ENCODE results near the gene SRRM5. TPM values are rescaled to one million over a fixed set of nuclear protein-coding genes. Genes with fewer than 3 reads are reported as not detected.
"Not testable (repeated sequence)": the region's sequence is repeated elsewhere in the genome, so short reads cannot be mapped to it uniquely, and the experiment has no call there.

Gene SRRM5
- total RNA-seq, 4 donors from 2014 or later, result 1.4 TPM; not detected in 3

DNA sequence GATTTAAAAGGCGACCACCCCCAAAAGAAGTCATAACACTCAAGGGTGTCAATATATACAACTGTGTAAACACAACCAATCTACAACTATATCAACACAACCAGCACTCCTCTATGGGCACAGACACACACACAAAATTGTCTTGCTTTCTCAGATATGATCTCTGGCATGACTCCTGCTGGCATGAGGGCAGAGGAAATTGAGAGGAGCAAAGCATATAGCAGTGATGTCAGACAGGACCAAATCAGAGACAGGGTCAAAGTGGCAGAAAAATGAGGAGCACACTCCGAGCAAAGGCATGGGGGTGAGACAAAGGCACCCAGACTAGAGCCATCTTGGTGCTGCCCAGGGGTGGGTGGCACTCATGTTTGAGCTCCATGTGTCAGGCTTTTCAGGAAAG lies 25.5 kb upstream of the SRRM5 start:
- Histone ChIP-seq H3K4me3 (no peak overlapping the region), H3K4me1 (peaks cover 12% of the 10 kb centered on the region), H3K9me3 (no peaks in the 10 kb centered on the region), H3K36me3 (peaks cover 11% of the 10 kb centered on the region), H3K27me3 (no peaks in the 10 kb centered on the region), H3K27ac (no peak overlapping the region)
- DNase-seq (ENCODE audit: low spot score in 2 of 2), result no peak
- 76% methylated on average over 2 of the region's 2 CpGs for WGBS
- TF ChIP-seq POLR2A (IDR thresholded peaks at IDR 0.05), result no peak
- TF ChIP-seq EP300 (IDR thresholded peaks at IDR 0.05), result no peak
- no peak for TF ChIP-seq CTCF (IDR thresholded peaks at IDR 0.05)
- no peak for TF ChIP-seq POLR2AphosphoS5 (IDR thresholded peaks at IDR 0.05)

DNA sequence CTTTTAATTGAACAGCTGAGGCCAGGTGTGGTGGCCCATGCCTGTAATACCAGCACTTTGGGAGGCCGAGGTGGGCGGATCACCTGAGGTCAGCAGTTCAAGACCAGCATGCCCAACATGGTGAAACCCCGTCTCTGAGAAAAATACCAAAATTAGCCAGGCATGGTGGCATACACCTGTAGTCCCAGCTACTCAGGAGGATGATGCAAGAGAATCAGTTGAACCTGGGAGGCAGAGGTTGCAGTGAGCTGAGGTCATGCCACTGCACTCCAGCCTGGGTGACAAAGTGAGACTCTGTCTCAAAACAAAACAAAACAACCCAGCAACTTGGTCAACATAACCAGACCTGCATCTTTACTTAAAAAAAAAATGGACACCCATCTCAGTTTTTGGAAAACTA lies 24.9 kb upstream of the SRRM5 start:
- H3K27ac ChIP-seq; H3K9me3 ChIP-seq; H3K4me3 ChIP-seq; DNase-seq (ENCODE audit: low spot score in 2 of 2); H3K27me3 ChIP-seq; H3K4me1 ChIP-seq: not testable (repeated sequence)
- WGBS, result 95% methylated on average over 3 of the region's 3 CpGs
- H3K36me3 ChIP-seq, result peaks cover 18% of the 10 kb centered on the region

DNA sequence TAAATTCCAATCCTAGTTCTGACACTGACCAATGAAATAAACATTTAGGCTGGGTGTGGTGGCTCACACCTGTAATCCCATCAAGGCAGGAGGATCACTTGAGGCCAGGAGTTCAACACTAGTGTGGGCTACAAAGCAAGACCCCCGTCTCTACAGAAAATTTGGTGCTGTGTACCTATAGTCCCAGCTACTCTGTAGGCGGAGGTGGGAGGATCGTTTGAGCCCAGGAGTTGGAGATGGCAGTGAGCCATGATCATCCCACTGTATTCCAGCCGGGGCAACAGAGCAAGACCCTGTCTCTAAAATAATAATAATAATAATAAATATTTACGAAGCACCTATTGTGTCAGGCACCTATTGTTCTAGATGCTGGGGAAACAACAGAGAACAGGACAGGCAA lies 22.6 kb upstream of the SRRM5 start:
- H3K36me3 ChIP-seq, result peaks cover 33% of the 10 kb centered on the region
- no peaks in the 10 kb centered on the region for H3K27me3 ChIP-seq
- TF ChIP-seq POLR2A (IDR thresholded peaks at IDR 0.05), result no peak
- TF ChIP-seq CTCF (IDR thresholded peaks at IDR 0.05), result no peak
- TF ChIP-seq EP300 (IDR thresholded peaks at IDR 0.05), result no peak
- no peak overlapping the region for H3K27ac ChIP-seq
- peaks cover 17% of the 10 kb centered on the region for H3K4me1 ChIP-seq
- DNase-seq (ENCODE audit: low spot score in 2 of 2), result no peak
- 76% methylated on average over 5 of the region's 5 CpGs for WGBS
- H3K4me3 ChIP-seq, result no peak overlapping the region
- H3K9me3 ChIP-seq, result no peaks in the 10 kb centered on the region

GRCh38 chr19:43589678-43590077 lies 22.2 kb upstream of the SRRM5 start:
- TF ChIP-seq POLR2A (IDR thresholded peaks at IDR 0.05) (no peak), EP300 (IDR thresholded peaks at IDR 0.05) (no peak), POLR2AphosphoS5 (IDR thresholded peaks at IDR 0.05) (no peak), CTCF (IDR thresholded peaks at IDR 0.05) (no peak)
- H3K36me3 ChIP-seq, result peaks cover 33% of the 10 kb centered on the region
- peaks cover 21% of the 10 kb centered on the region for H3K4me1 ChIP-seq
- no peak overlapping the region for H3K27ac ChIP-seq
- H3K4me3 ChIP-seq, result no peak overlapping the region
- H3K9me3 ChIP-seq, result no peaks in the 10 kb centered on the region
- no peak for DNase-seq (ENCODE audit: low spot score in 2 of 2)
- WGBS, result 85% methylated on average over 6 of the region's 6 CpGs
- H3K27me3 ChIP-seq, result no peaks in the 10 kb centered on the region

- Histone ChIP-seq H3K4me1 (peaks cover 30% of the 10 kb centered on the region), H3K27me3 (no peaks in the 10 kb centered on the region), H3K4me3 (no peak overlapping the region), H3K9me3 (no peaks in the 10 kb centered on the region), H3K27ac (no peak overlapping the region), H3K36me3 (peaks cover 33% of the 10 kb centered on the region)
- TF ChIP-seq EP300 (IDR thresholded peaks at IDR 0.05), result no peak
- no peak for TF ChIP-seq POLR2AphosphoS5 (IDR thresholded peaks at IDR 0.05)
- no peak for TF ChIP-seq POLR2A (IDR thresholded peaks at IDR 0.05)
- TF ChIP-seq CTCF (IDR thresholded peaks at IDR 0.05), result no peak
- WGBS, result 94% methylated on average over 21 of the region's 63 CpGs
- no peak for DNase-seq (ENCODE audit: low spot score in 2 of 2)
These were observed 19.8 kb upstream of the SRRM5 start for GRCh38 chr19:43591904-43592772.
